Measurements from ENCODE around the gene MAPKBP1.

DNA sequence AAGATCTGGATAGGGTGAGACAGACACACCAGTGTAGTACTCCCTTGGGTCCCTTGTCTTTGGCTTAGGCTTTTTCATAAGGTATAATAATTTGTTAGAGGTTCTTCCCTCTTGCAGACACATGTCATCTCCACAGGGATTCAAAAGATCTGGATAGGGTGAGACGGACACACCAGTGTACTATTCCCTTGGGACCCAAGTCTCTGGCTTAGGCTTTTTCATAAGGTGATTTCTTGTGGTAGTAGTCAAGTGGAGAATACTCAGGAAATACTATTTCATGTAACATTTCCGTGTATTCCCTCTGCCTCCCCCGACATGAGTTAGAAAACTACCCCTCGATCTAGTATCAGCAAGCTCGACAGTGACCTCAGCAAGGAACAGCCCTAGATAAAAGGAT, 954 bp upstream of the MAPKBP1 start:
- TF ChIP-seq CTCF (conservative IDR thresholded peaks at IDR 0.05; ENCODE audit: low read depth, low read length) (no peak), CHD1 (IDR thresholded peaks at IDR 0.05; ENCODE audit: low read depth, low read length) (no peak), CEBPB (IDR thresholded peaks at IDR 0.05; ENCODE audit: low read depth, low read length) (no peak), MAZ (IDR thresholded peaks at IDR 0.05; ENCODE audit: borderline replicate concordance, low read depth, low read length) (no peak), BHLHE40 (IDR thresholded peaks at IDR 0.05; ENCODE audit: low read depth, low read length) (no peak), NFE2L2 (IDR thresholded peaks at IDR 0.05; ENCODE audit: low read depth, low read length) (no peak), POLR2A (IDR thresholded peaks at IDR 0.05; ENCODE audit: low read depth, low read length) (no peak), RFX5 (IDR thresholded peaks at IDR 0.05; ENCODE audit: low read depth, low read length) (no peak), RAD21 (IDR thresholded peaks at IDR 0.05; ENCODE audit: low read length) (no peak)
- TF ChIP-seq, protein P1, sequence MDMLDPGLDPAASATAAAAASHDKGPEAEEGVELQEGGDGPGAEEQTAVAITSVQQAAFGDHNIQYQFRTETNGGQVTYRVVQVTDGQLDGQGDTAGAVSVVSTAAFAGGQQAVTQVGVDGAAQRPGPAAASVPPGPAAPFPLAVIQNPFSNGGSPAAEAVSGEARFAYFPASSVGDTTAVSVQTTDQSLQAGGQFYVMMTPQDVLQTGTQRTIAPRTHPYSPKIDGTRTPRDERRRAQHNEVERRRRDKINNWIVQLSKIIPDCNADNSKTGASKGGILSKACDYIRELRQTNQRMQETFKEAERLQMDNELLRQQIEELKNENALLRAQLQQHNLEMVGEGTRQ (IDR thresholded peaks at IDR 0.05; ENCODE audit: low read depth, low read length) = no peak
- TF ChIP-seq, protein P2, sequence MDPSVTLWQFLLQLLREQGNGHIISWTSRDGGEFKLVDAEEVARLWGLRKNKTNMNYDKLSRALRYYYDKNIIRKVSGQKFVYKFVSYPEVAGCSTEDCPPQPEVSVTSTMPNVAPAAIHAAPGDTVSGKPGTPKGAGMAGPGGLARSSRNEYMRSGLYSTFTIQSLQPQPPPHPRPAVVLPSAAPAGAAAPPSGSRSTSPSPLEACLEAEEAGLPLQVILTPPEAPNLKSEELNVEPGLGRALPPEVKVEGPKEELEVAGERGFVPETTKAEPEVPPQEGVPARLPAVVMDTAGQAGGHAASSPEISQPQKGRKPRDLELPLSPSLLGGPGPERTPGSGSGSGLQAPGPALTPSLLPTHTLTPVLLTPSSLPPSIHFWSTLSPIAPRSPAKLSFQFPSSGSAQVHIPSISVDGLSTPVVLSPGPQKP (IDR thresholded peaks at IDR 0.05; ENCODE audit: borderline replicate concordance, low read depth, low read length) = no peak
